ENCODE results near the gene ANXA5.
"Not testable (repeated sequence)": the region's sequence is repeated elsewhere in the genome, so short reads cannot be mapped to it uniquely, and the experiment has no call there.

DNA sequence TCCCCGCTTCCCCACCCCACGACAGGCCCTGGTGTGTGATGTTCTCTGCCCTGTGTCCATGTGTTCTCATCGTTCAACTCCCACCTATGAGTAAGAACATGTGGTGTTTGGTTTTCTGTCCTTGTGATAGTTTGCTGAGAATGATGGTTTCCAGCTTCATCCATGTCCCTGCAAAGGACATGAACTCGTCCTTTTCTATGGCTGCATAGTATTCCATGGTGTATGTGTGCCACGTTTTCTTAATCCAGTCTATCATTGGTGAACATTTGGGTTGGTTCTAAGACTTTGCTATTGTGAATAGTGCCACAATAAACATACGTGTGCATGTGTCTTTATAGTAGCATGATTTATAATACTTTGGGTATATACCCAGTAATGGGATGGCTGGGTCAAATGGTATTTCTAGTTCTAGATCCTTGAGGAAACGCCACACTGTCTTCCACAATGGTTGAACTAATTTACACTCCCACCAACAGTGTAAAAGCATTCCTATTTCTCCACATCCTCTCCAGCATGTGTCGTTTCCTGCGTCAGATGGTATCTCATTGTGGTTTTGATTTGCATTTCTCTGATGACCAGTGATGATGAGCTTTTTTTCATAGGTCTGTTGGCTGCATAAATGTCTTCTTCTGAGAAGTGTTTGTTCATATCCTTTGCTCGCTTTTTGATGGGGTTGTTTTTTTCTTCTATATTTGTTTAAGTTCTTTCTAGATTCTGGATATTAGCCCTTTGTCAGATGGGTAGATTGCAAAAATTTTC lies 36.4 kb downstream of the ANXA5 start:
- TF ChIP-seq, protein P1, sequence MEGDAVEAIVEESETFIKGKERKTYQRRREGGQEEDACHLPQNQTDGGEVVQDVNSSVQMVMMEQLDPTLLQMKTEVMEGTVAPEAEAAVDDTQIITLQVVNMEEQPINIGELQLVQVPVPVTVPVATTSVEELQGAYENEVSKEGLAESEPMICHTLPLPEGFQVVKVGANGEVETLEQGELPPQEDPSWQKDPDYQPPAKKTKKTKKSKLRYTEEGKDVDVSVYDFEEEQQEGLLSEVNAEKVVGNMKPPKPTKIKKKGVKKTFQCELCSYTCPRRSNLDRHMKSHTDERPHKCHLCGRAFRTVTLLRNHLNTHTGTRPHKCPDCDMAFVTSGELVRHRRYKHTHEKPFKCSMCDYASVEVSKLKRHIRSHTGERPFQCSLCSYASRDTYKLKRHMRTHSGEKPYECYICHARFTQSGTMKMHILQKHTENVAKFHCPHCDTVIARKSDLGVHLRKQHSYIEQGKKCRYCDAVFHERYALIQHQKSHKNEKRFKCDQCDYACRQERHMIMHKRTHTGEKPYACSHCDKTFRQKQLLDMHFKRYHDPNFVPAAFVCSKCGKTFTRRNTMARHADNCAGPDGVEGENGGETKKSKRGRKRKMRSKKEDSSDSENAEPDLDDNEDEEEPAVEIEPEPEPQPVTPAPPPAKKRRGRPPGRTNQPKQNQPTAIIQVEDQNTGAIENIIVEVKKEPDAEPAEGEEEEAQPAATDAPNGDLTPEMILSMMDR (conservative IDR thresholded peaks at IDR 0.05), result not testable (repeated sequence)
- not testable (repeated sequence) for TF ChIP-seq EZH2 (IDR thresholded peaks at IDR 0.05; ENCODE audit: low read depth)

Data from PC-9 (cell line).